SK-N-SH (cell line): ENCODE measurements around the gene SPATA12. TPM values are rescaled to one million over a fixed set of nuclear protein-coding genes. Genes with fewer than 3 reads are reported as not detected.

Source experiments
- CTCF ChIA-PET: fragments of 300-600, 350-600 bp; formaldehyde crosslinking; extraction: SDS; loops from one replicate; lab custom pipeline; 2021; lab: Yijun Ruan, JAX
- POLR2A ChIA-PET: fragments of 350-600 bp; sonication (Branson Sonifier 250); formaldehyde crosslinking; extraction: SDS; loops from one replicate; lab custom pipeline; 2020; ENCODE audit warnings: antibody characterized with exemption, inconsistent platforms; lab: Yijun Ruan, JAX
- DNase-seq: peaks from one replicate; pipeline ENCODE4 v3.0.0; 2012
- H2AFZ ChIP-seq: fragments of 200-600 bp; sonication (generic); 2 replicates; pipeline ENCODE4 v1.8.1; 2016; ENCODE audit warnings: antibody characterized with exemption, mild to moderate bottlenecking, low read depth
- H3F3A ChIP-seq: fragments of 200-600 bp; sonication (generic); replicated peaks from 2 replicates; pipeline ENCODE3; 2016; ENCODE audit warnings: antibody characterized with exemption, mild to moderate bottlenecking; ENCODE audit not compliant: insufficient read depth
- H3K27ac ChIP-seq, 2 experiments: fragments of 200-500 bp in 1 of 2; fragments of 200-600 bp in 1 of 2; sonication (Bioruptor generic) in 1 of 2; sonication (generic), shearing (Covaris generic) in 1 of 2; 2 replicates each; pipeline versions ENCODE4 v1.5.1 to v1.6.1; 2014 to 2016; ENCODE audit warnings: low read depth in 2 of 2, inconsistent platforms in 1 of 2, low read length in 1 of 2, mild to moderate bottlenecking in 1 of 2, mixed read lengths in 1 of 2
- H3K27me3 ChIP-seq: fragments of 200-600 bp; sonication (generic), shearing (Covaris generic); 2 replicates; pipeline ENCODE4 v1.6.1; 2016; ENCODE audit warnings: mixed run types; ENCODE audit not compliant: insufficient read depth
- H3K36me3 ChIP-seq, 2 experiments: fragments of 200-500 bp in 1 of 2; fragments of 200-600 bp in 1 of 2; sonication (Bioruptor generic) in 1 of 2; sonication (generic) in 1 of 2; replicated peaks in 1 of 2; 2 replicates each; pipeline versions ENCODE3 to v1.5.1; 2014 to 2016; ENCODE audit warnings: low read length in 1 of 2, mild to moderate bottlenecking in 1 of 2; ENCODE audit not compliant: insufficient read depth in 2 of 2, control insufficient read depth in 1 of 2
- H3K4me1 ChIP-seq, 2 experiments: fragments of 200-500 bp in 1 of 2; fragments of 200-600 bp in 1 of 2; sonication (Bioruptor generic) in 1 of 2; sonication (generic), shearing (Covaris generic) in 1 of 2; 2 replicates each; pipeline versions ENCODE4 v1.5.1 to v1.6.1; 2014 to 2016; ENCODE audit warnings: low read depth in 1 of 2, low read length in 1 of 2, mixed run types in 1 of 2; ENCODE audit not compliant: insufficient read depth in 2 of 2, control insufficient read depth in 1 of 2
- H3K4me2 ChIP-seq: fragments of 200-600 bp; sonication (generic), shearing (Covaris generic); 2 replicates; pipeline ENCODE4 v1.6.1; 2017; ENCODE audit warnings: mixed run types
- H3K4me3 ChIP-seq, 2 experiments: fragments of 200-500 bp in 1 of 2; fragments of 200-600 bp in 1 of 2; sonication (Bioruptor generic) in 1 of 2; sonication (generic), shearing (Covaris generic) in 1 of 2; 2 replicates each; pipeline versions ENCODE4 v1.5.1 to v1.8.1; 2014 to 2016; ENCODE audit warnings: low read depth in 2 of 2, inconsistent platforms in 1 of 2, low read length in 1 of 2, mild to moderate bottlenecking in 1 of 2, mixed read lengths in 1 of 2, moderate library complexity in 1 of 2
- H3K79me2 ChIP-seq: fragments of 200-600 bp; sonication (generic); 2 replicates; pipeline ENCODE4 v1.8.1; 2017; ENCODE audit warnings: mild to moderate bottlenecking; ENCODE audit not compliant: insufficient read depth
- H3K9ac ChIP-seq: fragments of 200-600 bp; sonication (generic); 2 replicates; pipeline ENCODE4 v1.6.1; 2017; ENCODE audit warnings: mixed run types
- H3K9me2 ChIP-seq: fragments of 200-600 bp; sonication (generic); 2 replicates; pipeline ENCODE4 v1.6.1; 2017; ENCODE audit warnings: mixed run types
- H3K9me3 ChIP-seq: fragments of 200-600 bp; sonication (generic); 2 replicates; pipeline ENCODE4 v1.6.1; 2017; ENCODE audit warnings: mixed run types, mild to moderate bottlenecking, moderate library complexity
- H4K20me1 ChIP-seq: fragments of 200-600 bp; sonication (generic); 2 replicates; pipeline ENCODE4 v1.6.1; 2017; ENCODE audit warnings: mild to moderate bottlenecking, mixed run types; ENCODE audit not compliant: insufficient read depth
- CHD2 ChIP-seq: fragments of 150-350 bp; IDR thresholded peaks from 2 replicates; pipeline ENCODE4 v1.6.1; 2018; ENCODE audit warnings: low read length; ENCODE audit not compliant: partially characterized antibody
- ELF1 ChIP-seq: IDR thresholded peaks from 2 replicates; pipeline ENCODE4 v1.4.0; 2012
- FOSL2 ChIP-seq: IDR thresholded peaks from 2 replicates; pipeline ENCODE4 v1.4.0; 2012; ENCODE audit warnings: low read depth, mild to moderate bottlenecking, moderate library complexity, borderline replicate concordance
- FOXM1 ChIP-seq: IDR thresholded peaks from 2 replicates; pipeline ENCODE4 v1.4.0; 2012; ENCODE audit warnings: low read depth, mild to moderate bottlenecking
- GABPA ChIP-seq: IDR thresholded peaks from 2 replicates; pipeline ENCODE4 v1.4.0; 2012; ENCODE audit warnings: low read depth, mild to moderate bottlenecking
- JUND ChIP-seq: IDR thresholded peaks from 2 replicates; pipeline ENCODE4 v1.4.0; 2012
- MEF2A ChIP-seq: IDR thresholded peaks from 2 replicates; pipeline ENCODE4 v1.4.0; 2012; ENCODE audit warnings: low read depth, borderline replicate concordance
- NRF1 ChIP-seq: IDR thresholded peaks from 2 replicates; pipeline ENCODE4 v1.6.1; 2012; ENCODE audit warnings: low read depth, mild to moderate bottlenecking, low read length
- RCOR1 ChIP-seq: fragments of 150-350 bp; IDR thresholded peaks from 2 replicates; pipeline ENCODE4 v1.6.1; 2017; ENCODE audit warnings: antibody characterized with exemption, low read length
- RFX5 ChIP-seq: IDR thresholded peaks from 2 replicates; pipeline ENCODE4 v1.6.1; 2012; ENCODE audit warnings: mild to moderate bottlenecking, improper control_type of control experiment, low read length
- TEAD4 ChIP-seq: IDR thresholded peaks from 2 replicates; pipeline ENCODE4 v1.4.0; 2012; ENCODE audit warnings: mild to moderate bottlenecking, borderline replicate concordance; ENCODE audit not compliant: insufficient read depth
- YY1 ChIP-seq: IDR thresholded peaks from 2 replicates; pipeline ENCODE4 v1.4.0; 2012; ENCODE audit warnings: low read depth, mild to moderate bottlenecking
- WGBS: methylation state at CpG from one replicate; pipeline ENCODE4 v1.1.6; 2017; ENCODE audit warnings: low lambda C conversion rate; 5-methylcytosine and 5-hydroxymethylcytosine counted together
- polyA plus RNA-seq, 3 experiments: library from polyadenylated mRNA; depleted of rRNA; stranded (reverse); fragments of >200 nt; gene quantifications; 2 replicates each; pipeline ENCODE4 v1.2.3, GENCODE V29; 2012
- TF ChIP-seq, protein P1 (sequence below): fragments of 150-350 bp; IDR thresholded peaks from 2 replicates; pipeline ENCODE4 v1.6.1; 2017; ENCODE audit warnings: antibody characterized with exemption, low read length, low read depth, borderline replicate concordance
- TF ChIP-seq, protein P2 (sequence below): IDR thresholded peaks from 2 replicates; pipeline ENCODE4 v1.4.0; 2012; ENCODE audit warnings: low read depth
- TF ChIP-seq, protein P3 (sequence below): IDR thresholded peaks from 2 replicates; pipeline ENCODE4; 2012
- TF ChIP-seq, protein P4 (sequence below): IDR thresholded peaks from 2 replicates; pipeline ENCODE4 v1.6.1; 2012; ENCODE audit warnings: mild to moderate bottlenecking, low read depth, low read length, moderate library complexity
- TF ChIP-seq, protein P5 (sequence below): fragments of 200-600 bp; sonication (generic); IDR thresholded peaks from 2 replicates; pipeline ENCODE4 v1.6.1; 2017; ENCODE audit warnings: antibody characterized with exemption, mild to moderate bottlenecking, moderate library complexity
- TF ChIP-seq, protein P6 (sequence below): IDR thresholded peaks from 2 replicates; pipeline ENCODE4 v1.4.0; 2012; ENCODE audit warnings: low read depth, borderline replicate concordance

Gene SPATA12
- polyA plus RNA-seq, 1 of the 3 experiments (the other 2 are of a cell fraction), result 0.33 TPM

DNA sequence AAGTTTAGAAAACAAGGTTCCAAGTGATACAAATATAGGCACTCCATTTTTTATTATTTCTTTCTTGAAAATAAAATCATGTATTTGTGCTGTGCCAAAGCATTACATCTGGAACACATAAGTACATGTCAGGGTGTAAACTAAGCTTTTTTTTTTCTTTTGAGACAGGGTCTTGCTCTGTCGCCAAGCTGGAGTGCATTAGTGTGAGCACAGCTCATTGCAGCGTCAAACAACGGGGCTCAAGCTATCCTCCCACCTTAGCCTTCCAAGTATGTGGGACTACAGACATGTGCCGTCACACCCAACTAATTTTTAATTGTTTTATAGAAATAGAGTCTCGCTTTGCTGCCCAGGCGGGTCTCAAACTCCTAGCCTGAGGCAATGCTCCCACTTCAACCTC is 9.0 kb downstream of the SPATA12 start:
- POLR2A ChIA-PET, result no interaction called here
- Histone ChIP-seq H3K27ac (no peak overlapping the region), H3K27me3 (no peaks in the 10 kb centered on the region), H3F3A (peaks cover 4% of the 10 kb centered on the region), H3K9ac (no peak overlapping the region), H4K20me1 (no peaks in the 10 kb centered on the region), H3K4me1 (peaks cover 2 to 5% of the 10 kb centered on the region in 2 experiments; a peak in 3 of 4 replicates), H3K4me2 (no peak overlapping the region), H3K4me3 (no peak overlapping the region), H3K36me3 (no peaks in the 10 kb centered on the region), H3K9me3 (no peaks in the 10 kb centered on the region), H2AFZ (no peak overlapping the region), H3K9me2 (no peaks in the 10 kb centered on the region), H3K79me2 (no peaks in the 10 kb centered on the region)
- whole genome bisulfite sequencing, result 80% methylated on average over 6 of the region's 6 CpGs
- CTCF ChIA-PET, result interaction anchor here (1.0 kb wide), 1 partner anchor 81 kb away, joined by 3 read pairs; no protein-coding TSS in a partner anchor
- no peak for DNase-seq
- TF ChIP-seq FOXM1 (no peak), MEF2A (no peak), FOSL2 (no peak), YY1 (no peak), RCOR1 (no peak), JUND (no peak), RFX5 (no peak), TEAD4 (no peak), CHD2 (no peak), GABPA (no peak), ELF1 (no peak), NRF1 (no peak)
- TF ChIP-seq, protein P1, sequence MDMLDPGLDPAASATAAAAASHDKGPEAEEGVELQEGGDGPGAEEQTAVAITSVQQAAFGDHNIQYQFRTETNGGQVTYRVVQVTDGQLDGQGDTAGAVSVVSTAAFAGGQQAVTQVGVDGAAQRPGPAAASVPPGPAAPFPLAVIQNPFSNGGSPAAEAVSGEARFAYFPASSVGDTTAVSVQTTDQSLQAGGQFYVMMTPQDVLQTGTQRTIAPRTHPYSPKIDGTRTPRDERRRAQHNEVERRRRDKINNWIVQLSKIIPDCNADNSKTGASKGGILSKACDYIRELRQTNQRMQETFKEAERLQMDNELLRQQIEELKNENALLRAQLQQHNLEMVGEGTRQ, result no peak
- TF ChIP-seq, protein P2, sequence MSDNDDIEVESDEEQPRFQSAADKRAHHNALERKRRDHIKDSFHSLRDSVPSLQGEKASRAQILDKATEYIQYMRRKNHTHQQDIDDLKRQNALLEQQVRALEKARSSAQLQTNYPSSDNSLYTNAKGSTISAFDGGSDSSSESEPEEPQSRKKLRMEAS, result no peak
- TF ChIP-seq, protein P3, sequence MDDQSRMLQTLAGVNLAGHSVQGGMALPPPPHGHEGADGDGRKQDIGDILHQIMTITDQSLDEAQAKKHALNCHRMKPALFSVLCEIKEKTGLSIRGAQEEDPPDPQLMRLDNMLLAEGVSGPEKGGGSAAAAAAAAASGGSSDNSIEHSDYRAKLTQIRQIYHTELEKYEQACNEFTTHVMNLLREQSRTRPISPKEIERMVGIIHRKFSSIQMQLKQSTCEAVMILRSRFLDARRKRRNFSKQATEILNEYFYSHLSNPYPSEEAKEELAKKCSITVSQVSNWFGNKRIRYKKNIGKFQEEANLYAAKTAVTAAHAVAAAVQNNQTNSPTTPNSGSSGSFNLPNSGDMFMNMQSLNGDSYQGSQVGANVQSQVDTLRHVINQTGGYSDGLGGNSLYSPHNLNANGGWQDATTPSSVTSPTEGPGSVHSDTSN, result no peak
- TF ChIP-seq, protein P4, sequence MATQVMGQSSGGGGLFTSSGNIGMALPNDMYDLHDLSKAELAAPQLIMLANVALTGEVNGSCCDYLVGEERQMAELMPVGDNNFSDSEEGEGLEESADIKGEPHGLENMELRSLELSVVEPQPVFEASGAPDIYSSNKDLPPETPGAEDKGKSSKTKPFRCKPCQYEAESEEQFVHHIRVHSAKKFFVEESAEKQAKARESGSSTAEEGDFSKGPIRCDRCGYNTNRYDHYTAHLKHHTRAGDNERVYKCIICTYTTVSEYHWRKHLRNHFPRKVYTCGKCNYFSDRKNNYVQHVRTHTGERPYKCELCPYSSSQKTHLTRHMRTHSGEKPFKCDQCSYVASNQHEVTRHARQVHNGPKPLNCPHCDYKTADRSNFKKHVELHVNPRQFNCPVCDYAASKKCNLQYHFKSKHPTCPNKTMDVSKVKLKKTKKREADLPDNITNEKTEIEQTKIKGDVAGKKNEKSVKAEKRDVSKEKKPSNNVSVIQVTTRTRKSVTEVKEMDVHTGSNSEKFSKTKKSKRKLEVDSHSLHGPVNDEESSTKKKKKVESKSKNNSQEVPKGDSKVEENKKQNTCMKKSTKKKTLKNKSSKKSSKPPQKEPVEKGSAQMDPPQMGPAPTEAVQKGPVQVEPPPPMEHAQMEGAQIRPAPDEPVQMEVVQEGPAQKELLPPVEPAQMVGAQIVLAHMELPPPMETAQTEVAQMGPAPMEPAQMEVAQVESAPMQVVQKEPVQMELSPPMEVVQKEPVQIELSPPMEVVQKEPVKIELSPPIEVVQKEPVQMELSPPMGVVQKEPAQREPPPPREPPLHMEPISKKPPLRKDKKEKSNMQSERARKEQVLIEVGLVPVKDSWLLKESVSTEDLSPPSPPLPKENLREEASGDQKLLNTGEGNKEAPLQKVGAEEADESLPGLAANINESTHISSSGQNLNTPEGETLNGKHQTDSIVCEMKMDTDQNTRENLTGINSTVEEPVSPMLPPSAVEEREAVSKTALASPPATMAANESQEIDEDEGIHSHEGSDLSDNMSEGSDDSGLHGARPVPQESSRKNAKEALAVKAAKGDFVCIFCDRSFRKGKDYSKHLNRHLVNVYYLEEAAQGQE, result no peak
- TF ChIP-seq, protein P5, sequence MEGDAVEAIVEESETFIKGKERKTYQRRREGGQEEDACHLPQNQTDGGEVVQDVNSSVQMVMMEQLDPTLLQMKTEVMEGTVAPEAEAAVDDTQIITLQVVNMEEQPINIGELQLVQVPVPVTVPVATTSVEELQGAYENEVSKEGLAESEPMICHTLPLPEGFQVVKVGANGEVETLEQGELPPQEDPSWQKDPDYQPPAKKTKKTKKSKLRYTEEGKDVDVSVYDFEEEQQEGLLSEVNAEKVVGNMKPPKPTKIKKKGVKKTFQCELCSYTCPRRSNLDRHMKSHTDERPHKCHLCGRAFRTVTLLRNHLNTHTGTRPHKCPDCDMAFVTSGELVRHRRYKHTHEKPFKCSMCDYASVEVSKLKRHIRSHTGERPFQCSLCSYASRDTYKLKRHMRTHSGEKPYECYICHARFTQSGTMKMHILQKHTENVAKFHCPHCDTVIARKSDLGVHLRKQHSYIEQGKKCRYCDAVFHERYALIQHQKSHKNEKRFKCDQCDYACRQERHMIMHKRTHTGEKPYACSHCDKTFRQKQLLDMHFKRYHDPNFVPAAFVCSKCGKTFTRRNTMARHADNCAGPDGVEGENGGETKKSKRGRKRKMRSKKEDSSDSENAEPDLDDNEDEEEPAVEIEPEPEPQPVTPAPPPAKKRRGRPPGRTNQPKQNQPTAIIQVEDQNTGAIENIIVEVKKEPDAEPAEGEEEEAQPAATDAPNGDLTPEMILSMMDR, result no peak
- TF ChIP-seq, protein P6, sequence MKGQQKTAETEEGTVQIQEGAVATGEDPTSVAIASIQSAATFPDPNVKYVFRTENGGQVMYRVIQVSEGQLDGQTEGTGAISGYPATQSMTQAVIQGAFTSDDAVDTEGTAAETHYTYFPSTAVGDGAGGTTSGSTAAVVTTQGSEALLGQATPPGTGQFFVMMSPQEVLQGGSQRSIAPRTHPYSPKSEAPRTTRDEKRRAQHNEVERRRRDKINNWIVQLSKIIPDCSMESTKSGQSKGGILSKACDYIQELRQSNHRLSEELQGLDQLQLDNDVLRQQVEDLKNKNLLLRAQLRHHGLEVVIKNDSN, result no peak
